Endodermal cell (in vitro differentiated cells): ENCODE results near the gene PRUNE1. TPM values are rescaled to one million over a fixed set of nuclear protein-coding genes. Genes with fewer than 3 reads are reported as not detected.
A peak's percentile ranks its signal among the peaks of the same experiment; 100 is the strongest.

Source experiments
- DNase-seq: peaks from one replicate; pipeline ENCODE4 v3.0.0-alpha.2; 2017
- H3K27ac ChIP-seq: 2 replicates; pipeline ENCODE4 v1.5.1; 2013; ENCODE audit warnings: mild to moderate bottlenecking, low read depth, low read length, moderate library complexity
- H3K27me3 ChIP-seq: 2 replicates; pipeline ENCODE4 v1.6.1; 2013; ENCODE audit warnings: mild to moderate bottlenecking, low read length, moderate library complexity; ENCODE audit not compliant: insufficient read depth, control insufficient read depth, poor library complexity, severe bottlenecking
- H3K36me3 ChIP-seq: 2 replicates; pipeline ENCODE4 v1.7.0; 2013; ENCODE audit warnings: mild to moderate bottlenecking, low read length, moderate library complexity; ENCODE audit not compliant: control insufficient read depth, insufficient read depth
- H3K4me1 ChIP-seq: one replicate; pipeline ENCODE4 v1.7.0; 2013; ENCODE audit warnings: low read length; ENCODE audit not compliant: control insufficient read depth, insufficient read depth
- H3K4me3 ChIP-seq: 2 replicates; pipeline ENCODE4 v1.5.1; 2013; ENCODE audit warnings: mild to moderate bottlenecking, low read length, moderate library complexity
- H3K9ac ChIP-seq: 2 replicates; pipeline ENCODE4 v1.6.1; 2013; ENCODE audit warnings: mild to moderate bottlenecking, low read length, moderate library complexity; ENCODE audit not compliant: poor library complexity, severe bottlenecking; ENCODE audit errors: extremely low read depth
- H3K9me3 ChIP-seq: 2 replicates; pipeline ENCODE4 v1.6.1; 2013; ENCODE audit warnings: mild to moderate bottlenecking, low read length, moderate library complexity; ENCODE audit not compliant: control insufficient read depth
- H3K27ac Mint-ChIP-seq: 2 replicates; pipeline ENCODE4 v1.8.0; 2020; ENCODE audit warnings: mixed read lengths
- H3K27me3 Mint-ChIP-seq: 2 replicates; pipeline ENCODE4 v1.8.0; 2021; ENCODE audit warnings: mild to moderate bottlenecking, mixed read lengths; ENCODE audit not compliant: insufficient read depth
- H3K36me3 Mint-ChIP-seq: 2 replicates; pipeline ENCODE4 v1.8.0; 2020; ENCODE audit warnings: low read depth, mixed read lengths
- H3K4me1 Mint-ChIP-seq: 2 replicates; pipeline ENCODE4 v1.8.0; 2020; ENCODE audit warnings: mixed read lengths
- H3K4me3 Mint-ChIP-seq: 2 replicates; pipeline ENCODE4 v1.8.0; 2020; ENCODE audit warnings: mild to moderate bottlenecking, moderate library complexity, mixed read lengths
- H3K9me3 Mint-ChIP-seq: 2 replicates; pipeline ENCODE4 v1.8.0; 2020; ENCODE audit warnings: mild to moderate bottlenecking, mixed read lengths
- WGBS, 2 experiments: methylation state at CpG; one replicate each; pipeline versions ENCODE4 v1.1.5 to v1.1.7; 2013; ENCODE audit warnings: missing lambda C conversion rate in 2 of 2, mixed read lengths in 1 of 2; ENCODE audit not compliant: insufficient coverage in 1 of 2, insufficient read length in 1 of 2; 5-methylcytosine and 5-hydroxymethylcytosine counted together
- total RNA-seq, 2 donors: library from RNA; stranded (reverse); fragmentation: NEBNext Ultra II Directional in 1 of 2; extraction: Animal tissue kit (Norgen Biotek cat#: 25700) in 1 of 2; gene quantifications; 2 replicates in 1 of 2; 3 replicates in 1 of 2; pipeline ENCODE4 v1.2.1, GENCODE V29; 2021
- TF ChIP-seq, protein P1 (sequence below): fragments of 200-600 bp; sonication (generic); conservative IDR thresholded peaks from 2 replicates; pipeline ENCODE4 v1.5.0; 2021; ENCODE audit warnings: antibody characterized with exemption, mild to moderate bottlenecking

Gene PRUNE1
- total RNA-seq, 2 donors from 2014 or later = 23.8 to 29.3 TPM

GRCh38 chr1:151039521-151039920, 31.3 kb downstream of the PRUNE1 start:
- H3K27me3 ChIP-seq = no peaks in the 10 kb centered on the region
- H3K4me3 ChIP-seq = no peak overlapping the region
- Mint-ChIP-seq H3K36me3 (peaks cover 8% of the 10 kb centered on the region), H3K27ac (no peak overlapping the region), H3K9me3 (no peaks in the 10 kb centered on the region), H3K4me1 (peaks cover 4% of the 10 kb centered on the region), H3K27me3 (no peaks in the 10 kb centered on the region), H3K4me3 (no peak overlapping the region)
- no peaks in the 10 kb centered on the region for H3K36me3 ChIP-seq
- H3K4me1 ChIP-seq = no peaks in the 10 kb centered on the region
- WGBS, 2 experiments = 82 to 92% methylated on average over 1 to 3 of the region's 3 CpGs
- TF ChIP-seq, protein P1, sequence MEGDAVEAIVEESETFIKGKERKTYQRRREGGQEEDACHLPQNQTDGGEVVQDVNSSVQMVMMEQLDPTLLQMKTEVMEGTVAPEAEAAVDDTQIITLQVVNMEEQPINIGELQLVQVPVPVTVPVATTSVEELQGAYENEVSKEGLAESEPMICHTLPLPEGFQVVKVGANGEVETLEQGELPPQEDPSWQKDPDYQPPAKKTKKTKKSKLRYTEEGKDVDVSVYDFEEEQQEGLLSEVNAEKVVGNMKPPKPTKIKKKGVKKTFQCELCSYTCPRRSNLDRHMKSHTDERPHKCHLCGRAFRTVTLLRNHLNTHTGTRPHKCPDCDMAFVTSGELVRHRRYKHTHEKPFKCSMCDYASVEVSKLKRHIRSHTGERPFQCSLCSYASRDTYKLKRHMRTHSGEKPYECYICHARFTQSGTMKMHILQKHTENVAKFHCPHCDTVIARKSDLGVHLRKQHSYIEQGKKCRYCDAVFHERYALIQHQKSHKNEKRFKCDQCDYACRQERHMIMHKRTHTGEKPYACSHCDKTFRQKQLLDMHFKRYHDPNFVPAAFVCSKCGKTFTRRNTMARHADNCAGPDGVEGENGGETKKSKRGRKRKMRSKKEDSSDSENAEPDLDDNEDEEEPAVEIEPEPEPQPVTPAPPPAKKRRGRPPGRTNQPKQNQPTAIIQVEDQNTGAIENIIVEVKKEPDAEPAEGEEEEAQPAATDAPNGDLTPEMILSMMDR = no peak
- no peak for DNase-seq
- H3K27ac ChIP-seq = no peak overlapping the region
- H3K9ac ChIP-seq = no peak overlapping the region
- no peaks in the 10 kb centered on the region for H3K9me3 ChIP-seq

GRCh38 chr1:151043163-151043562, 34.9 kb downstream of the PRUNE1 start:
- WGBS, 2 experiments = 89% methylated on average over 1 of the region's 1 CpG; no CpG with 5 or more reads in 1 of the 2 experiments
- no peaks in the 10 kb centered on the region for H3K27me3 Mint-ChIP-seq

DNA sequence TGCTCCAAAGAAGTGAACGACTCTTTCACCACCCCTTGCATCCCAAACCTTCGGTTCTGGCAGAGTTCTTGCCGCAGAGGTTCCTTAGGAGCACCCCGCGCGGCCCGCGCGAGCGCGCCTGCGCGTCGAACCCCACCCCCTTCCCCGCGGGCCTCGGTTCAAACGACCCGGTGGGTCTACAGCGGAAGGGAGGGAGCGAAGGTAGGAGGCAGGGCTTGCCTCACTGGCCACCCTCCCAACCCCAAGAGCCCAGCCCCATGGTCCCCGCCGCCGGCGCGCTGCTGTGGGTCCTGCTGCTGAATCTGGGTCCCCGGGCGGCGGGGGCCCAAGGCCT, 39.3 kb downstream of the PRUNE1 start, which contains the start of gene C1orf56:
Gene C1orf56, plus strand, starts transcription at position 161 of the 334 bp plus-strand sequence. Its CDS starts 97 bp downstream, at position 258.
- 3 to 10% methylated on average over 2 to 28 of the region's 29 CpGs for WGBS, 2 experiments
- H3K27ac Mint-ChIP-seq = peak within 1 kb of the TSS; percentile 97
- H3K4me3 ChIP-seq = peak within 1 kb of the TSS; percentile 89
- H3K36me3 Mint-ChIP-seq = peaks cover 16% of the 10 kb centered on the region
- H3K4me1 ChIP-seq = no peaks in the 10 kb centered on the region
- peak within 1 kb of the TSS; percentile 55 for H3K27ac ChIP-seq
- peak within 1 kb of the TSS; percentile 92 for H3K4me3 Mint-ChIP-seq
- peak; percentile 90 for DNase-seq
- H3K27me3 ChIP-seq = no peaks in the 10 kb centered on the region
- H3K9me3 ChIP-seq = no peaks in the 10 kb centered on the region
- TF ChIP-seq, protein P1 = no peak
- H3K27me3 Mint-ChIP-seq = no peaks in the 10 kb centered on the region
- peak within 1 kb of the TSS; percentile 67 for H3K9ac ChIP-seq
- no peaks in the 10 kb centered on the region for H3K9me3 Mint-ChIP-seq
- H3K4me1 Mint-ChIP-seq = peaks cover 18% of the 10 kb centered on the region
- peaks cover 18% of the 10 kb centered on the region for H3K36me3 ChIP-seq

More at GRCh38 chr1:151043163-151043562, 34.9 kb downstream of the PRUNE1 start:
- Histone ChIP-seq H3K9ac (no peak overlapping the region), H3K27ac (no peak overlapping the region), H3K4me3 (no peak overlapping the region), H3K27me3 (no peaks in the 10 kb centered on the region), H3K4me1 (no peaks in the 10 kb centered on the region), H3K9me3 (no peaks in the 10 kb centered on the region), H3K36me3 (no peaks in the 10 kb centered on the region)
- H3K27ac Mint-ChIP-seq = no peak overlapping the region
- TF ChIP-seq, protein P1 = no peak
- H3K4me1 Mint-ChIP-seq = peaks cover 23% of the 10 kb centered on the region
- no peak for DNase-seq
- no peaks in the 10 kb centered on the region for H3K36me3 Mint-ChIP-seq
- H3K4me3 Mint-ChIP-seq = no peak overlapping the region
- no peaks in the 10 kb centered on the region for H3K9me3 Mint-ChIP-seq
